ENCODE results near the gene OR2AG1. TPM values are rescaled to one million over a fixed set of nuclear protein-coding genes. Genes with fewer than 3 reads are reported as not detected.
"Not testable (repeated sequence)": the region's sequence is repeated elsewhere in the genome, so short reads cannot be mapped to it uniquely, and the experiment has no call there.

Gene OR2AG1
- total RNA-seq, 2 donors from 2014 or later = not detected

DNA sequence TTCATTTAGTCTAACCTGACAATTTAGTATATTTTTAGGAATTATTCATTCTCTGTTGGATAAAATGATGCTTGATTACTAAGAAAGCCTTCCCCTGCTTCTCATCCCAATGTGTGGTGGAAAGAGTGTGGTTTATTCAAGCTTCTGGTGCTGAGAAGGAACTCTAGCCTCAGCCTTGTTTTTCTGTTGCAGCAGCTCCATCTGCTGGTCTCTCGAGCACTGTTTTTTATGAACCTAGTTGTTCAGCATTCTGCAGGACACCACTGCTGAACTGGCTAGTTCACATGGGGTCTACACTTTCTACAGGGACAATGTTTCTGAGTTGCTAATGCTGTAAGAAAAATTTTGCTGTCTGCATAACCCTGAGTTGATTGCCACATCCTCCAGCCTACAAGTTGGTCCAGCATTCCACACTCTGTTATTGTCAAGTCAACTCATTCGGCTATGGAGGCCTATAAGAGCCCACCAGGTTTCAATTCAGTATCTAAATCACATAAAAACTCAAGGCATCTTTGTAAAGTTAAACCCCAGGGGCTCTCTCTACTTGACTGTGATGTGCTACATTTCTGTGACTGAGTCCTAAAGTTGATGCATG, 25.4 kb upstream of the OR2AG1 start:
- no peak overlapping the region for H3K27ac Mint-ChIP-seq
- no peaks in the 10 kb centered on the region for H3K9me3 Mint-ChIP-seq
- no peaks in the 10 kb centered on the region for H3K36me3 Mint-ChIP-seq
- ATAC-seq (peak; percentile 81 to 82), DNase-seq (ENCODE audit: low spot score in 2 of 2) (peak in 1 of 2 donors; percentile 42)

- no peak for ATAC-seq
- Mint-ChIP-seq H3K9me3 (no peaks in the 10 kb centered on the region), H3K27ac (no peak within 1 kb of the TSS), H3K36me3 (no peaks in the 10 kb centered on the region)
- DNase-seq (ENCODE audit: low spot score in 2 of 2) = no peak
These were observed 10.6 kb upstream of the OR2AG1 start, which contains the start of gene OR2AG2 for GRCh38 chr11:6771926-6772893. OR2AG2 (minus strand) TSS chr11:6771976; CDS start chr11:6768957, 3,019 bp downstream.

GRCh38 chr11:6778518-6778917, 4.3 kb upstream of the OR2AG1 start:
- H3K9me3 Mint-ChIP-seq = no peaks in the 10 kb centered on the region
- DNase-seq (ENCODE audit: low spot score in 2 of 2) = no peak
- no peaks in the 10 kb centered on the region for H3K36me3 Mint-ChIP-seq
- H3K27ac Mint-ChIP-seq = no peak overlapping the region
- ATAC-seq = no peak

DNA sequence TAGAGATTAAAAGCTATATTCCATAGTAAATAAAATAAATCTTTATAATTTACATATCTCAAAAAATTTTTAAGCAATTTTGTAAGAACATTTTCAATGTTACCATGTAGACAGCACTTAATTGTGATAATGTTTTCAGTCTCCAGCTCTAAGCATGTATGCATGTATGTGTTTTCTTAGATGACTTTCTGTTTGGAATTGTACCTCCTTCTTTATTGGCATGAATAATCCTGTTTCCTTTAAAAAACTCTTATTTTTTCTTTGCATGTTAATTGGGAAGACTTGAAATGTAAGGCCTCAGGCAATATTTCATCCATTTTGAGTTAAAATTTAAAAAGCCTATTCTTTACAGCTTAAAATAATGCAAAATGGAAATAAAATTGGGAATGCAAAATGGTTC, 2.0 kb upstream of the OR2AG1 start:
- ATAC-seq (no peak), DNase-seq (ENCODE audit: low spot score in 2 of 2) (no peak)
- no peak overlapping the region for H3K27ac Mint-ChIP-seq
- H3K36me3 Mint-ChIP-seq = no peaks in the 10 kb centered on the region
- H3K9me3 Mint-ChIP-seq = no peaks in the 10 kb centered on the region

- Mint-ChIP-seq H3K27ac (no peak overlapping the region), H3K36me3 (no peaks in the 10 kb centered on the region), H3K9me3 (no peaks in the 10 kb centered on the region)
- ATAC-seq (no peak), DNase-seq (ENCODE audit: low spot score in 2 of 2) (no peak)
These were observed 7.7 kb downstream of the OR2AG1 start for GRCh38 chr11:6790546-6790945.

DNA sequence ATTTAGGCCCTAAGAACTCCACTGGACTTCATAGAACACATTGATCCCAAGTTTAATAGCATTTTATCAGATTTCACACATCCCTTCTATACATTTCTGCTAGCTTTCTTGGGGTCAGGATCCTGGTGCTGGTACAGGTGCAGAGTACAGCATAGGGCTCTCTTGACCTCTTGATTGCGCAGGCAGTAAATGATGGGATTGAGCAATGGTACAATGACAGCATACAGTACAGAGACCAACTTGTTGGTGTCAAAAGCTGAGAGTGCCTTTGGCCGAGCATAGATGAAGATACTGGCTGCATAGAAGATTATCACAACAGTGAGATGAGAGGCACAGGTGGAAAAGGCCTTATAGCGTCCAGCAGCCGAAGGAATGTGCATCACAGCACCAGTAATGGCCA, 11.8 kb downstream of the OR2AG1 start:
- Mint-ChIP-seq H3K9me3 (no peaks in the 10 kb centered on the region), H3K27ac (no peak overlapping the region), H3K36me3 (no peaks in the 10 kb centered on the region)
- no peak for ATAC-seq
- no peak for DNase-seq (ENCODE audit: low spot score in 2 of 2)

DNA sequence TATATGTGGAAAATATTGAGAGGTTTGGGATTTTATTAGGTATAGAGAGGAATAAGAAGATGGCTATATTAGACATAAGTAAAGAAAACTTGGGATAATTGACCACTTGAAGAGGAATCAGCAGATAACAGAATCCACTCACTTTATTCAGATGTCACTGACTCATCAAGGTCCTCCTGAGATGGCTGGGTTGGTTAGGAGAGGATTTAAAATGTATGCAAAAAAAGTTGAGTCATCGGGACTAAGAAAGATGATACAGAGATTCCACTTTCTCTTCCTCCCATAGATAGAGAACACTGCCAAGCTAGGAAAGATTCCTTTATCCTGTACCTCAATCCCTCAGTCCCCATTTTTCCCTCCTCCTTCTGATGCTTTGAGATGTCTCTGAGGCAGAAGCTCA, 16.6 kb downstream of the OR2AG1 start, which contains the start of gene OR6A2:
TSS of gene OR6A2 (minus strand) at position 288 of the 400 bp plus-strand sequence. CDS start 3,981 bp downstream, outside the sequence.
- DNase-seq (ENCODE audit: low spot score in 2 of 2) (no peak), ATAC-seq (peak in 1 of 2 donors; percentile 33)
- no peak within 1 kb of the TSS for H3K27ac Mint-ChIP-seq

DNA sequence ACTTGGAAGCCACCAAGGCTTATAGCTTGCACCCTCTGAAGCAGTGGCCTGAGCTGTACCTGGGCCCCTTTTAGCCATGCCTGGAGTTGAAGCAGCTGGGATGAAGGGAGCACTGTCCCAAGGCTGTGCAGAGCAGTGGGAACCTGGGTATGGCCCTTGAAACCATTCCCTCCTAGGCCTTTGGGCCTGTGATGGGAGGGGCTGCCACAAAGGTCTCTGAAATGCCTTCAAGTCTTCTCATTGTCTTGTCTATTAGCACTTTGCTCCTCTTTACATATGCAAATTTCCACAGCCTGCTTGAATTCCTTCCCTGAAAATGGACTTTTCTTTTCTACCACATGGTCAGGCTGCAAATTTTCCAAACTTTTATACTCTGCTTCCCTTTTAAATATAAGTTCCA, 18.3 kb downstream of the OR2AG1 start:
- not testable (repeated sequence) for ATAC-seq
- peaks cover 7 to 11% of the 10 kb centered on the region in 2 donors for H3K36me3 Mint-ChIP-seq

More for the DNA sequence above, 16.6 kb downstream of the OR2AG1 start, which contains the start of gene OR6A2:
- peaks cover 7 to 11% of the 10 kb centered on the region in 2 donors for H3K36me3 Mint-ChIP-seq
- peaks cover 9 to 12% of the 10 kb centered on the region in 2 donors for H3K9me3 Mint-ChIP-seq

DNA sequence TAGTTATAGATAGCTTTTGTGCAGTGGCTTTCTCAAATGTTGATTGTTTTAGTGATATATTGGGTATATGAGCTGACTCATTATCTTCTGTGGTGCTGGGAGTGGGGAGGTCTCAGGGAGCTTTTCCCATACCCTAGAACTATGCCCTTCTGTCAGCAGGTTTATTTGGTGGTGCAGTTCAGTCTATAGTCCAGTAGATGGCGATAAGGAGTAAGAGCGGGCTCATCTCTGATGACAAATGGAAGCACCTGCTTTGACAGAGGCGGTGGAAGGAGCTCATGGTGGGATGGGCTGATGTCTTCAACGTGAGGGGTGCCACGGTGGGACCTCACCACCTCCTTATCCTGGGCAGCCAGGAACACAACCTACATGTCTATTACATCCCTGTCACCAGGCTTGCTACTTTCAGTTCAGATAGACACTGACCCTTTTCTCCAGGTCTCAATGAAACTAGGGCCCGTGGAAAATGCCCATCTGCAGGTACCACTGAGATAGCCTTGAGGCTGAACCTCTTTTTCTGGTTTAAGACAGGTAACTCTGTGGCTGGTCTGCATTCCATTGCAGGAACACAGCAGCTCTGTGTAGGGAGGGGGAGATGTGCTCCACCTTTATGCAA, 29.7 kb downstream of the OR2AG1 start:
- Mint-ChIP-seq H3K27ac (no peak overlapping the region), H3K9me3 (no peaks in the 10 kb centered on the region), H3K36me3 (no peaks in the 10 kb centered on the region)
- peak; percentile 70 to 78 for ATAC-seq
- DNase-seq (ENCODE audit: low spot score in 2 of 2) = peak in 1 of 2 donors; percentile 47

More for the DNA sequence above, 18.3 kb downstream of the OR2AG1 start:
- not testable (repeated sequence) for DNase-seq (ENCODE audit: low spot score in 2 of 2); H3K27ac Mint-ChIP-seq
- peaks cover 9 to 12% of the 10 kb centered on the region in 2 donors for H3K9me3 Mint-ChIP-seq

GRCh38 chr11:6813656-6814055, 30.8 kb downstream of the OR2AG1 start:
- Mint-ChIP-seq H3K27ac (no peak overlapping the region), H3K36me3 (no peaks in the 10 kb centered on the region), H3K9me3 (no peaks in the 10 kb centered on the region)
- no peak for ATAC-seq
- DNase-seq (ENCODE audit: low spot score in 2 of 2) = no peak

- ATAC-seq (no peak), DNase-seq (ENCODE audit: low spot score in 2 of 2) (no peak)
- Mint-ChIP-seq H3K9me3 (no peaks in the 10 kb centered on the region), H3K27ac (no peak overlapping the region), H3K36me3 (no peaks in the 10 kb centered on the region)
These were observed 34.9 kb downstream of the OR2AG1 start for GRCh38 chr11:6817694-6818093.

- ATAC-seq = no peak
- Mint-ChIP-seq H3K36me3 (no peaks in the 10 kb centered on the region), H3K27ac (no peak overlapping the region), H3K9me3 (no peaks in the 10 kb centered on the region)
- no peak for DNase-seq (ENCODE audit: low spot score in 2 of 2)
These were observed 36.1 kb downstream of the OR2AG1 start for GRCh38 chr11:6818967-6819366.

GRCh38 chr11:6824136-6824823, 41.5 kb downstream of the OR2AG1 start:
- H3K9me3 Mint-ChIP-seq = no peaks in the 10 kb centered on the region
- ATAC-seq (peak in 1 of 2 donors; percentile 24), DNase-seq (ENCODE audit: low spot score in 2 of 2) (no peak)
- no peak overlapping the region for H3K27ac Mint-ChIP-seq
- H3K36me3 Mint-ChIP-seq = no peaks in the 10 kb centered on the region

GRCh38 chr11:6825231-6825744, 42.5 kb downstream of the OR2AG1 start:
- Mint-ChIP-seq H3K27ac (no peak overlapping the region), H3K36me3 (no peaks in the 10 kb centered on the region), H3K9me3 (no peaks in the 10 kb centered on the region)
- ATAC-seq (peak; percentile 36 to 86), DNase-seq (ENCODE audit: low spot score in 2 of 2) (no peak)

DNA sequence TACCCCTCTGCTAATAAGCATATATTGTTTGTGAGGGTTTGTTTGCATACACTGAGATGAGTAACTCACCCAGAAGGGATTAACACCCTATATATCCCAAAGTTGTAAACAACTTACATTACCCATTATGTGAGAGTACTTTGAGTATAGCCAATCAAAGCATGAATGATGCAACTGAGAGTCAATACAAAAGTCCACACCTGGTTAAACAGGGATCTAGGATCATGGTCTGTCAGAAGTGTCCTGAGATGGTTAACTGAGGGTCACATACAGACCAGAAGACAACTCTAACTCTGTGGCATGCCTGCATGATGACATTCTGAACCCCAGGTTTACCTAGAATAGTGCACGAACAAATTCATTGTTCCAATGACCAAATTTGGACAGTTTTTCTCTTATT, 45.3 kb downstream of the OR2AG1 start:
- H3K36me3 Mint-ChIP-seq = no peaks in the 10 kb centered on the region
- no peak for DNase-seq (ENCODE audit: low spot score in 2 of 2)
- no peak for ATAC-seq
- H3K9me3 Mint-ChIP-seq = no peaks in the 10 kb centered on the region
- H3K27ac Mint-ChIP-seq = no peak overlapping the region

- H3K9me3 Mint-ChIP-seq = no peaks in the 10 kb centered on the region
- no peaks in the 10 kb centered on the region for H3K36me3 Mint-ChIP-seq
- ATAC-seq = no peak
- H3K27ac Mint-ChIP-seq = no peak overlapping the region
- no peak for DNase-seq (ENCODE audit: low spot score in 2 of 2)
These were observed 50.5 kb downstream of the OR2AG1 start for GRCh38 chr11:6833356-6833755.

Data from activated naive CD4-positive, alpha-beta T cell treated with anti-CD3 and anti-CD28 coated beads, Interleukin-2, amount 50 U/mL, for 72 hours (primary cell).